Esophagus (tissue), 2 donors: Measurements from ENCODE around the gene MYO6. TPM values are rescaled to one million over a fixed set of nuclear protein-coding genes. Genes with fewer than 3 reads are reported as not detected.

Source experiments
- H3K27ac ChIP-seq, 2 donors: one replicate each; pipeline ENCODE4 v1.5.1; 2013; ENCODE audit warnings: low read depth in 2 of 2, mild to moderate bottlenecking in 2 of 2, inconsistent platforms in 1 of 2, low read length in 1 of 2, moderate library complexity in 1 of 2
- H3K27me3 ChIP-seq, 2 donors: one replicate each; pipeline ENCODE4 v1.6.1; 2013; ENCODE audit warnings: low read length in 2 of 2, control low read depth in 1 of 2, mild to moderate bottlenecking in 1 of 2; ENCODE audit not compliant: insufficient read depth in 2 of 2, control insufficient read depth in 1 of 2
- H3K36me3 ChIP-seq, 2 donors: one replicate each; pipeline ENCODE4 v1.6.1; 2013; ENCODE audit warnings: low read length in 1 of 2; ENCODE audit not compliant: control insufficient read depth in 2 of 2, insufficient read depth in 2 of 2
- H3K4me1 ChIP-seq, 2 donors: one replicate each; pipeline ENCODE4 v1.6.1; 2013; ENCODE audit warnings: low read length in 1 of 2; ENCODE audit not compliant: control insufficient read depth in 2 of 2, insufficient read depth in 2 of 2
- H3K4me3 ChIP-seq, 2 donors: one replicate each; pipeline ENCODE4 v1.5.1; 2013; ENCODE audit warnings: low read length in 2 of 2, mild to moderate bottlenecking in 2 of 2, low read depth in 1 of 2, moderate library complexity in 1 of 2
- H3K9me3 ChIP-seq, 2 donors: one replicate each; pipeline ENCODE4 v1.6.1; 2013; ENCODE audit warnings: mild to moderate bottlenecking in 2 of 2, low read depth in 1 of 2, low read length in 1 of 2, moderate library complexity in 1 of 2; ENCODE audit not compliant: control insufficient read depth in 2 of 2, insufficient read depth in 1 of 2
- WGBS, 2 donors: extraction: QIAGEN DNeasy Blood & Tissue Kit; methylation state at CpG; one replicate each; pipeline ENCODE4 v1.1.7; 2013; 5-methylcytosine and 5-hydroxymethylcytosine counted together
- polyA plus RNA-seq, 2 donors: library from polyadenylated mRNA; stranded (reverse); fragments of 200-250 nt; gene quantifications; one replicate each; pipeline ENCODE4 v1.2.3, GENCODE V29; 2013
- donor health status: healthy with polysubstance abuse.
- donor health status: Bipolar disorder and iron deficiency.

Gene MYO6
- polyA plus RNA-seq, 2 donors = 26.8 to 53.1 TPM

GRCh38 chr6:75745404-75745803, 3.6 kb upstream of the MYO6 start:
- H3K9me3 ChIP-seq = no peaks in the 10 kb centered on the region
- 93% methylated on average over 3 of the region's 3 CpGs for WGBS, 2 donors

GRCh38 chr6:75746221-75746620, 2.8 kb upstream of the MYO6 start:
- 10 to 11% methylated on average over 2 of the region's 2 CpGs for WGBS, 2 donors
- no peaks in the 10 kb centered on the region for H3K9me3 ChIP-seq
- no peak overlapping the region for H3K4me3 ChIP-seq
- H3K4me1 ChIP-seq = no peaks in the 10 kb centered on the region
- H3K27ac ChIP-seq = no peak overlapping the region
- peaks cover 0 to 2% of the 10 kb centered on the region in 2 donors for H3K27me3 ChIP-seq
- H3K36me3 ChIP-seq = no peaks in the 10 kb centered on the region

More at GRCh38 chr6:75745404-75745803, 3.6 kb upstream of the MYO6 start:
- no peak overlapping the region for H3K27ac ChIP-seq
- no peaks in the 10 kb centered on the region for H3K4me1 ChIP-seq
- H3K4me3 ChIP-seq = no peak overlapping the region
- H3K36me3 ChIP-seq = no peaks in the 10 kb centered on the region
- H3K27me3 ChIP-seq = peaks cover 0 to 2% of the 10 kb centered on the region in 2 donors

- 67 to 72% methylated on average over 9 of the region's 9 CpGs for WGBS, 2 donors
- H3K27me3 ChIP-seq = peaks cover 0 to 2% of the 10 kb centered on the region in 2 donors
- no peaks in the 10 kb centered on the region for H3K4me1 ChIP-seq
- no peaks in the 10 kb centered on the region for H3K36me3 ChIP-seq
- H3K27ac ChIP-seq = peak overlapping the region in 1 of 2 donors; percentile 15
- no peaks in the 10 kb centered on the region for H3K9me3 ChIP-seq
- no peak overlapping the region for H3K4me3 ChIP-seq
Observed at GRCh38 chr6:75747152-75747992, 1.7 kb upstream of the MYO6 start.

- no peaks in the 10 kb centered on the region for H3K36me3 ChIP-seq
- 10 to 11% methylated on average over 17 of the region's 17 CpGs for WGBS, 2 donors
- H3K27ac ChIP-seq = peak overlapping the region; percentile 95
- H3K27me3 ChIP-seq = peaks cover 0 to 2% of the 10 kb centered on the region in 2 donors
- H3K9me3 ChIP-seq = no peaks in the 10 kb centered on the region
- H3K4me3 ChIP-seq = peak overlapping the region; percentile 72 to 100
- H3K4me1 ChIP-seq = no peaks in the 10 kb centered on the region
Observed at GRCh38 chr6:75748003-75748742, 866 bp upstream of the MYO6 start.

GRCh38 chr6:75751443-75751842, 2.4 kb downstream of the MYO6 start:
- Histone ChIP-seq H3K27me3 (peaks cover 0 to 2% of the 10 kb centered on the region in 2 donors), H3K27ac (peak overlapping the region in 1 of 2 donors; percentile 13), H3K4me1 (no peaks in the 10 kb centered on the region), H3K4me3 (peak overlapping the region in 1 of 2 donors; percentile 35), H3K36me3 (no peaks in the 10 kb centered on the region), H3K9me3 (no peaks in the 10 kb centered on the region)
- 72 to 79% methylated on average over 2 of the region's 2 CpGs for WGBS, 2 donors

GRCh38 chr6:75752365-75752764, 3.3 kb downstream of the MYO6 start:
- H3K9me3 ChIP-seq = no peaks in the 10 kb centered on the region
- H3K36me3 ChIP-seq = no peaks in the 10 kb centered on the region
- peaks cover 0 to 2% of the 10 kb centered on the region in 2 donors for H3K4me1 ChIP-seq
- H3K27me3 ChIP-seq = peaks cover 0 to 2% of the 10 kb centered on the region in 2 donors
- peak overlapping the region in 1 of 2 donors; percentile 41 for H3K4me3 ChIP-seq
- no peak overlapping the region for H3K27ac ChIP-seq
- 53 to 58% methylated on average over 3 of the region's 3 CpGs for WGBS, 2 donors

GRCh38 chr6:75755704-75756103, 6.7 kb downstream of the MYO6 start:
- no peak overlapping the region for H3K4me3 ChIP-seq
- no peak overlapping the region for H3K27ac ChIP-seq
- H3K27me3 ChIP-seq = no peaks in the 10 kb centered on the region
- H3K9me3 ChIP-seq = no peaks in the 10 kb centered on the region
- peaks cover 0 to 2% of the 10 kb centered on the region in 2 donors for H3K4me1 ChIP-seq
- WGBS, 2 donors = 88 to 93% methylated on average over 5 of the region's 5 CpGs
- H3K36me3 ChIP-seq = no peaks in the 10 kb centered on the region

- Histone ChIP-seq H3K27ac (no peak overlapping the region), H3K9me3 (no peaks in the 10 kb centered on the region), H3K4me1 (peaks cover 0 to 2% of the 10 kb centered on the region in 2 donors), H3K27me3 (no peaks in the 10 kb centered on the region), H3K36me3 (no peaks in the 10 kb centered on the region), H3K4me3 (no peak overlapping the region)
- WGBS, 2 donors = 82 to 84% methylated on average over 3 of the region's 3 CpGs
Observed at GRCh38 chr6:75757295-75757694, 8.3 kb downstream of the MYO6 start.

GRCh38 chr6:75758061-75758460, 9.0 kb downstream of the MYO6 start:
- Histone ChIP-seq H3K4me3 (no peak overlapping the region), H3K27me3 (no peaks in the 10 kb centered on the region), H3K36me3 (no peaks in the 10 kb centered on the region), H3K27ac (no peak overlapping the region), H3K9me3 (no peaks in the 10 kb centered on the region), H3K4me1 (peaks cover 0 to 2% of the 10 kb centered on the region in 2 donors)
- 63 to 65% methylated on average over 5 of the region's 5 CpGs for WGBS, 2 donors
